HepG2 (cell line): ENCODE data around the gene SCAPER. TPM values are rescaled to one million over a fixed set of nuclear protein-coding genes. Genes with fewer than 3 reads are reported as not detected.

Experiments
- ATAC-seq: fragments of 200-7000 bp; cut with Tn5 transposase; 3 replicates; pipeline ENCODE4 v1.9.1; 2020; ENCODE audit warnings: mild to moderate bottlenecking, moderate library complexity
- BruUV-seq: library from RNA; stranded (reverse); fragments of 400-500 nt; replicated peaks from 2 replicates; lab custom pipeline; 2021; lab: Mats Ljungman, UMichigan
- CTCF ChIA-PET: fragments of 300-600 bp; formaldehyde crosslinking; extraction: SDS; loops from one replicate; lab custom pipeline; 2021; ENCODE audit warnings: low total read pairs, inconsistent platforms, low intra/inter-chr PET ratio; lab: Yijun Ruan, JAX
- POLR2A ChIA-PET: fragments of 350-600 bp; sonication (Branson Sonifier 250); formaldehyde crosslinking; loops from one replicate; lab custom pipeline; 2020; ENCODE audit warnings: antibody characterized with exemption, inconsistent platforms; lab: Yijun Ruan, JAX
- DNase-seq: peaks from one replicate; pipeline ENCODE4 v3.0.0-alpha.2; 2015; ENCODE audit warnings: low spot score
- FAIRE-seq: peaks from 3 replicates; lab custom pipeline; 2011; peaks lifted over from hg19 to GRCh38; lab: Jason Lieb, UNC
- H2AFZ ChIP-seq: one replicate; pipeline ENCODE4 v1.6.1; 2011; ENCODE audit warnings: low read length, inconsistent platforms
- H3K27ac ChIP-seq: fragments of 300-600 bp; 3 replicates; pipeline ENCODE4 v1.8.0; 2011; ENCODE audit warnings: mixed run types, mild to moderate bottlenecking, mixed read lengths, low read length, inconsistent platforms; ENCODE audit not compliant: insufficient read depth; ENCODE audit errors: extremely low read length
- H3K27me3 ChIP-seq, 2 experiments: fragments of 200-600 bp in 1 of 2; 2 replicates in 1 of 2; 3 replicates in 1 of 2; pipeline versions ENCODE4 v1.6.0 to v1.8.0; 2011; ENCODE audit warnings: low read length in 2 of 2, mild to moderate bottlenecking in 2 of 2, moderate library complexity in 2 of 2, inconsistent platforms in 1 of 2; ENCODE audit not compliant: insufficient read depth in 2 of 2, control insufficient read depth in 1 of 2
- H3K36me3 ChIP-seq, 2 experiments: fragments of 200-600 bp in 1 of 2; replicated peaks in 1 of 2; 2 replicates in 1 of 2; 3 replicates in 1 of 2; pipeline versions ENCODE4 v1.5.1 to v1.8.0; 2011; ENCODE audit warnings: low read length in 2 of 2, inconsistent platforms in 1 of 2; ENCODE audit not compliant: insufficient read depth in 2 of 2, control insufficient read depth in 1 of 2
- H3K4me1 ChIP-seq: 2 replicates; pipeline ENCODE4 v1.5.1; 2012; ENCODE audit warnings: low read length, inconsistent platforms; ENCODE audit not compliant: insufficient read depth
- H3K4me2 ChIP-seq: 2 replicates; pipeline ENCODE4 v1.6.0; 2011; ENCODE audit warnings: low read depth, low read length, inconsistent platforms
- H3K4me3 ChIP-seq, 3 experiments: fragments of 200-600 bp in 1 of 3; sonication (generic), shearing (Covaris generic) in 1 of 3; replicated peaks in 1 of 3; 2 replicates each; pipeline ENCODE4 v1.5.1; 2011 to 2016; ENCODE audit warnings: low read length in 3 of 3, inconsistent platforms in 2 of 3, low read depth in 2 of 3, mild to moderate bottlenecking in 2 of 3, control low read depth in 1 of 3, mixed read lengths in 1 of 3; ENCODE audit not compliant: insufficient read depth in 1 of 3
- H3K79me2 ChIP-seq: one replicate; pipeline ENCODE4 v1.6.1; 2011; ENCODE audit warnings: low read length, inconsistent platforms; ENCODE audit not compliant: insufficient read depth
- H3K9ac ChIP-seq: 2 replicates; pipeline ENCODE4 v1.6.0; 2011; ENCODE audit warnings: mild to moderate bottlenecking, low read depth, low read length, inconsistent platforms; ENCODE audit not compliant: insufficient read depth
- H3K9me3 ChIP-seq: 2 replicates; pipeline ENCODE4 v1.5.1; 2012; ENCODE audit warnings: mild to moderate bottlenecking, low read length
- H4K20me1 ChIP-seq: 2 replicates; pipeline ENCODE4 v1.6.0; 2011; ENCODE audit warnings: inconsistent platforms, mild to moderate bottlenecking, low read length, moderate library complexity; ENCODE audit not compliant: insufficient read depth
- IRF1 ChIP-seq: sonication (generic); formaldehyde crosslinking; IDR thresholded peaks from 2 replicates; pipeline ENCODE4 v1.4.0; 2020; ENCODE audit warnings: low read depth, mild to moderate bottlenecking, missing genetic modification reagents
- MAFK ChIP-seq, 2 experiments: IDR thresholded peaks in 1 of 2; conservative IDR thresholded peaks in 1 of 2; 2 replicates each; pipeline ENCODE4 v1.6.1; 2011; ENCODE audit warnings: improper control_type of control experiment in 2 of 2, low read length in 2 of 2
- SALL2 ChIP-seq: sonication (generic); formaldehyde crosslinking; IDR thresholded peaks from 2 replicates; pipeline ENCODE4 v1.8.1; 2023; ENCODE audit warnings: mild to moderate bottlenecking, missing genetic modification reagents, inconsistent platforms
- SP2 ChIP-seq: sonication (generic); formaldehyde crosslinking; IDR thresholded peaks from 2 replicates; pipeline ENCODE4 v1.5.1; 2020; ENCODE audit warnings: mild to moderate bottlenecking, missing genetic modification reagents
- ZNF317 ChIP-seq: sonication (generic); formaldehyde crosslinking; IDR thresholded peaks from 2 replicates; pipeline ENCODE4 v1.5.0; 2020; ENCODE audit warnings: mild to moderate bottlenecking, missing genetic modification reagents
- WGBS: methylation state at CpG from one replicate; pipeline ENCODE4 v1.1.6; 2017; ENCODE audit warnings: low lambda C conversion rate; 5-methylcytosine and 5-hydroxymethylcytosine counted together
- in situ Hi-C: cut with HindIII; loops from 2 replicates; pipeline ENCODE4 v1.10.0; 2017; ENCODE audit warnings: low pct_unique_long_range_greater_than_20kb; ENCODE audit not compliant: extremely low pct_ligation_motif_present
- intact Hi-C: fragments of 100-400 bp; cut with micrococcal nuclease; formaldehyde crosslinking; loops from one replicate; pipeline ENCODE4 v1.10.0; 2022; ENCODE audit not compliant: unreplicated experiment
- polyA plus RNA-seq, 8 experiments: library from polyadenylated mRNA; depleted of rRNA in 3 of 8; stranded (reverse) in 7 of 8; unstranded in 1 of 8; fragments of >200 nt; fragmentation: Illumina TruSeq in 4 of 8; extraction: Trizol in 4 of 8; gene quantifications; 2 replicates each; pipeline versions ENCODE4 v1.2.1 to v1.2.3, GENCODE V29; 2011 to 2016; ENCODE audit warnings: low read depth in 4 of 8, missing spikeins in 1 of 8, mixed read lengths in 1 of 8; ENCODE audit not compliant: insufficient read depth in 1 of 8
- total RNA-seq, 5 experiments: library from RNA; depleted of rRNA; stranded (reverse); fragments of >200 nt; fragmentation: Illumina TruSeq; extraction: Trizol; gene quantifications; 2 replicates each; pipeline ENCODE4 v1.2.3, GENCODE V29; 2016; ENCODE audit warnings: low read depth in 1 of 5

Gene SCAPER
- total and polyA plus RNA-seq, 2 of the 13 experiments (the other 11 are each of a cell fraction or from before 2014, with no cell fraction given): 4.3 to 10.5 TPM

- CTCF ChIA-PET: no interaction called here
- ATAC-seq: no peak
These were observed 128.2 kb downstream of the SCAPER start for GRCh38 chr15:76776969-76777368.

GRCh38 chr15:76776480-76776879 lies 128.7 kb downstream of the SCAPER start:
- no peak overlapping the region for H3K4me3 ChIP-seq
- in situ Hi-C loops: no loop called here
- BruUV-seq: no TSS peak
- no peak overlapping the region for H2AFZ ChIP-seq
- ChIA-PET CTCF (no interaction called here), POLR2A (no interaction called here)
- peaks cover 1 to 3% of the 10 kb centered on the region in 2 experiments; a peak in 1 of 5 replicates for H3K36me3 ChIP-seq
- no peaks in the 10 kb centered on the region for H3K79me2 ChIP-seq
- TF ChIP-seq IRF1 (CRISPR knock-in tag) (no peak), MAFK (conservative IDR thresholded peaks at IDR 0.05 in 1 of 2, IDR thresholded peaks at IDR 0.05 in 1 of 2; ENCODE audit: low read length in 2 of 2) (peak in 1 of 2 experiments; percentile 47; a peak in 2 of 4 replicates)
- H3K4me1 ChIP-seq: no peaks in the 10 kb centered on the region
- H3K27me3 ChIP-seq: no peaks in the 10 kb centered on the region
- no peak overlapping the region for H3K4me2 ChIP-seq
- no peaks in the 10 kb centered on the region for H4K20me1 ChIP-seq
- 88% methylated on average over 1 of the region's 1 CpG for WGBS
- FAIRE-seq (no peak), ATAC-seq (no peak), DNase-seq (no peak)
- H3K27ac ChIP-seq: no peak overlapping the region
- peaks cover 10% of the 10 kb centered on the region; the same call in 1 of the 2 replicates for H3K9me3 ChIP-seq
- no peak overlapping the region for H3K9ac ChIP-seq
- intact Hi-C loops: no loop called here

More at GRCh38 chr15:76776969-76777368, 128.2 kb downstream of the SCAPER start:
- POLR2A ChIA-PET: no interaction called here
- no peak overlapping the region for H2AFZ ChIP-seq
- no peak for FAIRE-seq
- no TSS peak for BruUV-seq
- TF ChIP-seq SP2: no peak
- no peak for TF ChIP-seq SALL2 (CRISPR knock-in tag)
- peak; percentile 97 for TF ChIP-seq ZNF317
- TF ChIP-seq, all 625 proteins: peak for 1
- H3K79me2 ChIP-seq: no peaks in the 10 kb centered on the region
- no peaks in the 10 kb centered on the region for H4K20me1 ChIP-seq
- no peak overlapping the region for H3K9ac ChIP-seq
- DNase-seq: no peak
- H3K27me3 ChIP-seq: no peaks in the 10 kb centered on the region
- H3K4me1 ChIP-seq: no peaks in the 10 kb centered on the region
- no peak overlapping the region for H3K4me2 ChIP-seq
- H3K9me3 ChIP-seq: peaks cover 10% of the 10 kb centered on the region; the same call in 1 of the 2 replicates
- intact Hi-C loops (no loop called here), in situ Hi-C loops (no loop called here)
- no peak overlapping the region for H3K4me3 ChIP-seq
- peaks cover 1 to 3% of the 10 kb centered on the region in 2 experiments; a peak in 1 of 5 replicates for H3K36me3 ChIP-seq
- no peak overlapping the region for H3K27ac ChIP-seq
